KOPT-K1 (cell line): ENCODE measurements around the gene RAD51B.
"Not testable (repeated sequence)": the region's sequence is repeated elsewhere in the genome, so short reads cannot be mapped to it uniquely, and the experiment has no call there.

Experiments
- H3K27ac ChIP-seq: fragments of 200-600 bp; sonication (generic); 2 replicates; pipeline ENCODE4 v1.5.1; 2016; ENCODE audit warnings: antibody characterized with exemption, mild to moderate bottlenecking, low read depth, low read length; ENCODE audit not compliant: poor library complexity, severe bottlenecking
- H3K36me3 ChIP-seq: fragments of 200-600 bp; sonication (generic); 2 replicates; pipeline ENCODE4 v1.5.1; 2017; ENCODE audit warnings: antibody characterized with exemption, mild to moderate bottlenecking, low read length, moderate library complexity; ENCODE audit not compliant: insufficient read depth
- H3K9me3 ChIP-seq: fragments of 200-600 bp; sonication (generic); 2 replicates; pipeline ENCODE4 v1.5.1; 2017; ENCODE audit warnings: antibody characterized with exemption, low read length, mild to moderate bottlenecking; ENCODE audit not compliant: insufficient read depth, poor library complexity, severe bottlenecking

Gene RAD51B

DNA sequence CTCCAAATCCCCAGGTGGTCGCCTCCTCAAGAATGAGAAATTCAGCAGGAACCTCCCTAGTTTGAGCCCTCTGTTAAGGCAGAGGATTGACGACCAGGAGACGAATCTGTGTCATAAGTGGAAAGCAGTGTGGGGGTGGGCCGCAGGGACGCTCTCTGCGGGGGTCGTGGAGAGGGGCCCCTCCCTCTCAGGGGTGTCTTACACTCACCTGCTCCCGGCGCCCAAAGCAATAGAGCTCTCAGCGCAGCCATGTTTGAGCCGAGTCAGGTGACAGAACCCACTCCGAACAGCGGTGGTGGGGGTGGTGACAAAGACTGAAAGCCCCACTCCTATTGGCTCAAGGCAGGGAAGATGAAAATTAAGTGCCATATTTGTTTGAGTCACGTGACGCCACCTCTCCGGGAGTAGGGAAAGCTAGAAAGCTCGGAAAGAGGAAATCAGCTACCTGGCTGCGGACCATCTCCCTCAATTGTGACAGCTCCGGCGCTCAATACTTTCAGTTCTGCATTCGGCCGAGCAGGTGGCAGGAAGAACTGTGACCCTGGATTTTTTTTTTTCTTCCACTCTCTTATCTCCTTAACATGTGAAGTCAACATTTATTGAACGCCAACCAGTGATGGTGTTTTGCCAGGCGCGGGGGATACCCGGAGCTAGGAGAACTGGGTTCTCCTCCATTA lies 3.1 kb upstream of the RAD51B start, which contains the start of gene ZFYVE26:
Gene ZFYVE26, minus strand, starts transcription at position 265 of the 677 bp plus-strand sequence. CDS start 627 bp downstream, outside the sequence.
- Histone ChIP-seq H3K27ac (peak within 1 kb of the TSS; percentile 60), H3K36me3 (peaks cover 21% of the 10 kb centered on the region), H3K9me3 (no peaks in the 10 kb centered on the region)

DNA sequence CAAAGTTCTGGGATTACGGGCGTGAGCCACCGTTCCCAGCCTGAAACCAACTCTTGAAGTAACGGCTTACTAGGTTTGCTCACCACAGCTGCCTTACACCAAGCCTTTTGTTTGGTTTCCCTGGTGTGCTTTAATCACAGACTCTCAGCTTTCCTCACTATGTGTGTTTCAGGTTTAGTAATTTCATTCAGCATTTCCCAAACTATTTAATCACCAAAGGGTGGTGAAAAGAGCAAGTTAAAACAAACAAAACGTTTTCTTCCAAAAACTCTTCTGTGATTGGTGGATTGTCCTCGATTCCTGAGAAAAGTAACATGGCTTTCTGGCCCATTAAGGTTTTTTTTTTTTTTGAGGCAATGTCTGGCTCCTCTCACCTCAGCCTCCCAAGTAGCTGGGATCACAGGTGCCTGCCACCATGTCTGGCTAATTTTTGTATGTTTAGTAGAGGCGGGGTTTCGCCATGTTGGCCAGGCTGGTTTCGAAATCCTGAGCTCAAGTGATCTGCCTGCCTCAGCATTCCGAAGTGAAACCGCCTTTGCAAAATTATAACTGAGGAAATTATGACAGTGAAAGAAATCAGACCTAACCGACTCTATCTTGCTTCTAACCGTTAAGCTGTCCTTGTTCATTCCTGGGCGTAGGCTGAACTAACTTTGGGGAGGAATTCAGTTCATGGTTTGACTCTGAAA lies 1.7 kb upstream of the RAD51B start:
- H3K27ac ChIP-seq: no peak overlapping the region

GRCh38 chr14:67818476-67818875 lies 1.1 kb upstream of the RAD51B start:
- not testable (repeated sequence) for H3K9me3 ChIP-seq, H3K36me3 ChIP-seq, H3K27ac ChIP-seq

More for the DNA sequence above, 1.7 kb upstream of the RAD51B start:
- H3K9me3 ChIP-seq: no peaks in the 10 kb centered on the region
- peaks cover 10% of the 10 kb centered on the region for H3K36me3 ChIP-seq

- no peaks in the 10 kb centered on the region for H3K9me3 ChIP-seq
- H3K27ac ChIP-seq: peak overlapping the region; percentile 76
- H3K36me3 ChIP-seq: peaks cover 6% of the 10 kb centered on the region
Observed at GRCh38 chr14:67820428-67820971, 921 bp downstream of the RAD51B start.

- Histone ChIP-seq H3K36me3 (peaks cover 6% of the 10 kb centered on the region), H3K9me3 (no peaks in the 10 kb centered on the region), H3K27ac (no peak overlapping the region)
Observed at GRCh38 chr14:67821121-67821520, 1.5 kb downstream of the RAD51B start.

DNA sequence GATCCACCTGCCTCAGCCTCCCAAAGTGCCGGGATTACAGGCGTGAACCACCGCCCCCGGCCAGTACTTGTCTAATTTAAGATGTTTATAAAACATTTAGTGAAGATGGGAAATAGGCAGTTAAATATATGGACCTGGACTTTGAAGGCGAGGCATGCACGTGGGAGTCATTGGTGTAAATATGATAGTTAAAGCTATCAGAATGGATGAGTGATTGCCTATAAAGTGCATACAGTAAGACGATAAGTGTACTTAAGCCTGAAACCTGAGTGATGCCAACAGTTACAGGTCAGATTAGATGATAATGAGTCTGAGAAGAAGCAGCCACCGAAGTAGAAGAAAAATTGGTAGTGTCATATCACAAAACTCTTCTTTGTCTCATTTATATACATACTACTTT lies 11.5 kb downstream of the RAD51B start:
- H3K9me3 ChIP-seq: no peaks in the 10 kb centered on the region
- H3K36me3 ChIP-seq: peaks cover 19% of the 10 kb centered on the region
- no peak overlapping the region for H3K27ac ChIP-seq

GRCh38 chr14:67833403-67833802 lies 13.8 kb downstream of the RAD51B start:
- Histone ChIP-seq H3K36me3 (peaks cover 15% of the 10 kb centered on the region), H3K9me3 (no peaks in the 10 kb centered on the region), H3K27ac (no peak overlapping the region)

GRCh38 chr14:67835596-67835995 lies 16.0 kb downstream of the RAD51B start:
- Histone ChIP-seq H3K36me3 (peaks cover 15% of the 10 kb centered on the region), H3K27ac (no peak overlapping the region), H3K9me3 (no peaks in the 10 kb centered on the region)

- Histone ChIP-seq H3K36me3 (peaks cover 15% of the 10 kb centered on the region), H3K9me3 (no peaks in the 10 kb centered on the region), H3K27ac (no peak overlapping the region)
Observed at GRCh38 chr14:67837011-67837624, 17.5 kb downstream of the RAD51B start.

DNA sequence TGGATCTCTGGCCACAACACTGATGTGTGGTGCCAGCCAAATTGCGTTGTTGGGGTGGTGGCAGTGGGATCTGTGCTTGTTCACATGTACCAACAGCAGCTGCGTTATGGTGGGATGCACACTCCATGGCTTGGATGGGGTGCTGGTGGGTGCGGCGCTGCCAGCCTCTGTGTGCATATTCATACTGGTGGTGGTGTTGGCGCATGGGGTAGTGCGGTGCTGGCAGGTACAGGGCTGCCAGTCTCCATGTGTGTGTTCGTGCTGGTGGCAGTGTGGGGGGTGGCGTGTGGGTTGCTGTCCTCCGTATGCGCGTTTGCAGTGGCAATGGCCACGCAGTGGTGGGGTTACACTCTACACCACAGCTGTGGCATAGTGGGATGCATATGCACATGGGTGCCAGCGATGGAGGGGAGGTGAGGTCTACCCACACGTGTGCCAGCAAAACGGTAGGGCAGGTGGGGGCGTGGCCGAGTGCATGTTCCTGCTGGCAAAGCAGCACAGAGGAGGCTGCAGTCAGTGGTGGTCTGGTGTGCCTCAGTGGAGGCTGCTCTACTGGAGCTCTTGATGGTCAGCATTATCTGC lies 26.5 kb downstream of the RAD51B start:
- Histone ChIP-seq H3K36me3 (no peaks in the 10 kb centered on the region), H3K27ac (no peak overlapping the region), H3K9me3 (peaks cover 26% of the 10 kb centered on the region)

DNA sequence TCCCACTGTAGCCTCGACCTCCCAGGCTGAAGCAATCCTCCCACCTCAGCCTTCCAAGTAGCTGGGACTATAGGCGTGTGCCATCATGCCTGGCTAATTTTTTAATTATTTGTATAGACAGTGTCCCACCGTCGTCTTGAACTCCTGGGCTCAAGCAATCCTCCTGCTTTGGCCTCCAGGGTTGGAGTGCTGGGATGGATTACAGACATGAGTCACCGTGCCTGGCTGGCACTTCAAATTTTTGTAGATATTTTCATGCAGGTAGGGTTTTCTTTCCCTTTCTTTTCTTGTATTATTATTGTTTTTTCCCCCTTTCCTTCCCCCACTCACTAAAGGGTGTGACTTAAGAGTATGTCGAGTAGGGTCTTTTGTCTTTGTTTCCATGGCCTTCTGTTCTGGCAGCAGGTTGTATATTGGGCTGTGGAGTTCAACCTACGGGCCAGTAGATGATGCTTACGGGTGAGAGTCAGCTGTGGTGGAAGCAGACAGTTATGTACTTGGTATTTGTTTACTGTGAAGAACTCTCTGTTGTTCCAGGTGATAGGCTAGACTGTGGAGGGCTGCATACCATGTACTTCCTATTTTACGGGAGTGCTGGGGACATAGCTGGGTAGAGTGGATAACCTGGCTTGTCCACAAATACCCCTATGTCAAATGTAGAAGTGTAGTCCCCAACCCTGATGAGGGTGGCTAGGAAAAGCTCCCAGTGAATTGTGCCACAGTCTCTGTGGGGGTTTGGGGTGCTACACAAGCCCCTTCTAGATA lies 30.7 kb downstream of the RAD51B start:
- H3K27ac ChIP-seq: no peak overlapping the region

DNA sequence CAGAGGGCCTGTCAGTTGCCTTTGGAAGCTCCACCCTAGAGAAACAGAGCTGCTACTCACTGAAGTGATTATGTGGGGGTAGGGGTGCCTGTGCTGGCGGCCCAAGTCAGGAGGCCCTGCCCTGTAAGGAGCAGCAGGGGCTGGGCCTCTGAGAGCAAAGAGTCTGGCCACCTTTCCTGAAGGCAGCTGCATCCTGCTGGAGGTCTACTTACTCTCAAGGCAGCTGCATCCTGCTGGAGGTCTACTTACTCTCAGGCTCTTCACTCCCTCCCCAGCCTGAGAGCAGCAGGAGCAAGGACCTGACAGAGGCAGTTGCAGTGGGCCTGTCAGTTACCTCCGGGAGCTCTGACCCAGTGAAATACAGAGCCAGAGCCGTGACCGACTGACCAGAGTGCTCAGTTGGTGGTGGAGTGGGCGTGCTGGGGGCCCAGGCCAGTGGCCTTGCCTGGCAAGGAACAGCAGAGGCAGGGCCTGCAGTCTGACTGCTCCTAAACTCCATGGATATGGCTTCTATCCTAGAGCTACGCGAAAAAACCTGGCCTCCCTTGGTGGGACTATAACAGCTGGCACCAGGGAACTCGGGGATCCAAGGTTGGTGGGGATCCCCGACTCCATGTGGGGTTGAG lies 32.3 kb downstream of the RAD51B start:
- H3K9me3 ChIP-seq: peaks cover 23% of the 10 kb centered on the region
- no peak overlapping the region for H3K27ac ChIP-seq
- no peaks in the 10 kb centered on the region for H3K36me3 ChIP-seq

More for the DNA sequence above, 30.7 kb downstream of the RAD51B start:
- Histone ChIP-seq H3K9me3 (peaks cover 26% of the 10 kb centered on the region), H3K36me3 (no peaks in the 10 kb centered on the region)

- Histone ChIP-seq H3K9me3 (peaks cover 15% of the 10 kb centered on the region), H3K36me3 (no peaks in the 10 kb centered on the region), H3K27ac (no peak overlapping the region)
Observed at GRCh38 chr14:67852926-67853604, 33.5 kb downstream of the RAD51B start.

DNA sequence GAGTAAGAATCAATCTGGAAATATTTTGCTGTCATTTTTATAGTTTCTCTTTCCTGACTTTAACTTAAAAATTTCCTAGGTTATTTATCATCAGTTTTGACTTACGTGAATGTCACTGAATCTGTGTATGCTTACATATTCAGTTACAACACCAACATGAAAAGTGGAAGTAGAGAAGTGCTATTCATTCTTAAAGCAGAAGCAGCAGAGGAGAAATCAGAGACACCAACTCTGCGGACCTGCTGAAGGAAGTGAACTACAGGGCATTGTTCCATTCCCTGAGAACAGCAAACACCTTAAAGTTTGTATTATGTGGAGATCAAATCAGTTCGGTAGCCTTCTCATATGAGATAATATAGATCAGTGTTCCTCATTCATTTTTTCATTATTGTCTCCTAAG lies 34.1 kb downstream of the RAD51B start:
- H3K27ac ChIP-seq: no peak overlapping the region
- no peaks in the 10 kb centered on the region for H3K36me3 ChIP-seq
- peaks cover 8% of the 10 kb centered on the region for H3K9me3 ChIP-seq
